Testis (tissue), 2 donors: ENCODE results near the gene ZCCHC2.

ENCODE experiments used
- POLR2A ChIP-seq: fragments of 450-650 bp; IDR thresholded peaks from one replicate; pipeline ENCODE4 v1.6.1; 2017; ENCODE audit warnings: antibody characterized with exemption, mild to moderate bottlenecking, moderate library complexity
- TF ChIP-seq, protein P1 (sequence below), 3 experiments: fragments of 450-650 bp in 2 of 3; fragments of 200-600 bp in 1 of 3; sonication (generic) in 1 of 3; IDR thresholded peaks; one replicate each; pipeline ENCODE4 v1.5.1; 2016 to 2019; ENCODE audit warnings: antibody characterized with exemption in 3 of 3, mild to moderate bottlenecking in 2 of 3, moderate library complexity in 1 of 3

GRCh38 chr18:62577765-62578164, 54.9 kb downstream of the ZCCHC2 start:
- TF ChIP-seq, protein P1, sequence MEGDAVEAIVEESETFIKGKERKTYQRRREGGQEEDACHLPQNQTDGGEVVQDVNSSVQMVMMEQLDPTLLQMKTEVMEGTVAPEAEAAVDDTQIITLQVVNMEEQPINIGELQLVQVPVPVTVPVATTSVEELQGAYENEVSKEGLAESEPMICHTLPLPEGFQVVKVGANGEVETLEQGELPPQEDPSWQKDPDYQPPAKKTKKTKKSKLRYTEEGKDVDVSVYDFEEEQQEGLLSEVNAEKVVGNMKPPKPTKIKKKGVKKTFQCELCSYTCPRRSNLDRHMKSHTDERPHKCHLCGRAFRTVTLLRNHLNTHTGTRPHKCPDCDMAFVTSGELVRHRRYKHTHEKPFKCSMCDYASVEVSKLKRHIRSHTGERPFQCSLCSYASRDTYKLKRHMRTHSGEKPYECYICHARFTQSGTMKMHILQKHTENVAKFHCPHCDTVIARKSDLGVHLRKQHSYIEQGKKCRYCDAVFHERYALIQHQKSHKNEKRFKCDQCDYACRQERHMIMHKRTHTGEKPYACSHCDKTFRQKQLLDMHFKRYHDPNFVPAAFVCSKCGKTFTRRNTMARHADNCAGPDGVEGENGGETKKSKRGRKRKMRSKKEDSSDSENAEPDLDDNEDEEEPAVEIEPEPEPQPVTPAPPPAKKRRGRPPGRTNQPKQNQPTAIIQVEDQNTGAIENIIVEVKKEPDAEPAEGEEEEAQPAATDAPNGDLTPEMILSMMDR (IDR thresholded peaks at IDR 0.05) = no peak
- TF ChIP-seq POLR2A = no peak
